WTC11 (cell line): ENCODE results near the gene TCHP. TPM values are rescaled to one million over a fixed set of nuclear protein-coding genes. Genes with fewer than 3 reads are reported as not detected.
A peak's percentile ranks its signal among the peaks of the same experiment; 100 is the strongest.

Source experiments
- ATAC-seq: fragments of 200-7000 bp; cut with Tn5 transposase; 2 replicates; pipeline ENCODE4 v1.10.0; 2021; ENCODE audit warnings: mild to moderate bottlenecking, moderate library complexity
- CTCF ChIA-PET: fragments of 300-600 bp; sonication (Branson Sonifier 250); formaldehyde crosslinking; loops from one replicate; lab custom pipeline; 2021; ENCODE audit warnings: antibody characterized with exemption; lab: Charles Lee
- POLR2A ChIA-PET: fragments of 350-600 bp; sonication (Branson Sonifier 250); formaldehyde crosslinking; loops from one replicate; lab custom pipeline; 2021; ENCODE audit warnings: antibody characterized with exemption; lab: Charles Lee
- DNase-seq: peaks from one replicate; pipeline ENCODE4 v3.0.0; 2021; ENCODE audit warnings: low spot score
- H3K27ac Mint-ChIP-seq: 2 replicates; pipeline ENCODE4 v1.8.0; 2021; ENCODE audit warnings: mixed read lengths
- H3K27me3 Mint-ChIP-seq: 2 replicates; pipeline ENCODE4 v1.8.0; 2021; ENCODE audit warnings: low read depth, mild to moderate bottlenecking, moderate library complexity, mixed read lengths
- H3K36me3 Mint-ChIP-seq: 2 replicates; pipeline ENCODE4 v1.8.0; 2021; ENCODE audit warnings: mixed read lengths
- H3K4me1 Mint-ChIP-seq: 2 replicates; pipeline ENCODE4 v1.8.0; 2022; ENCODE audit warnings: mixed read lengths
- H3K4me3 Mint-ChIP-seq: 2 replicates; pipeline ENCODE4 v1.8.0; 2021; ENCODE audit warnings: mild to moderate bottlenecking, moderate library complexity, mixed read lengths
- H3K9me3 Mint-ChIP-seq: 2 replicates; pipeline ENCODE4 v1.8.0; 2021; ENCODE audit warnings: mixed read lengths
- ATF1 ChIP-seq: sonication (generic); formaldehyde crosslinking; IDR thresholded peaks from 2 replicates; pipeline ENCODE4 v1.8.1; 2023; ENCODE audit warnings: mild to moderate bottlenecking, moderate library complexity, missing genetic modification reagents
- FOXK1 ChIP-seq: sonication (generic); formaldehyde crosslinking; IDR thresholded peaks from 2 replicates; pipeline ENCODE4 v1.8.0; 2022; ENCODE audit warnings: mild to moderate bottlenecking, moderate library complexity, missing genetic modification reagents
- GABPB1 ChIP-seq: sonication (generic); formaldehyde crosslinking; IDR thresholded peaks from 2 replicates; pipeline ENCODE4 v1.8.1; 2023; ENCODE audit warnings: mild to moderate bottlenecking, missing genetic modification reagents
- GRHL2 ChIP-seq: fragments of 250-450 bp; sonication (Bioruptor Pico); IDR thresholded peaks from 2 replicates; pipeline ENCODE4 v1.8.0; 2022; ENCODE audit warnings: mild to moderate bottlenecking, moderate library complexity; ENCODE audit not compliant: insufficient replicate concordance, severe bottlenecking
- JUN ChIP-seq: sonication (generic); formaldehyde crosslinking; IDR thresholded peaks from 2 replicates; pipeline ENCODE4 v1.8.0; 2023; ENCODE audit warnings: mild to moderate bottlenecking, missing genetic modification reagents
- NR2C2 ChIP-seq: sonication (generic); formaldehyde crosslinking; IDR thresholded peaks from 2 replicates; pipeline ENCODE4 v1.8.0; 2022; ENCODE audit warnings: mild to moderate bottlenecking, missing genetic modification reagents
- NR3C1 ChIP-seq: sonication (generic); formaldehyde crosslinking; conservative IDR thresholded peaks from 2 replicates; pipeline ENCODE4 v1.8.1; 2023; ENCODE audit warnings: low read depth, mild to moderate bottlenecking, missing genetic modification reagents
- OVOL2 ChIP-seq: fragments of 250-450 bp; sonication (Bioruptor Pico); IDR thresholded peaks from 2 replicates; pipeline ENCODE4 v1.9.0; 2021; ENCODE audit warnings: mild to moderate bottlenecking, borderline replicate concordance
- PRRX2 ChIP-seq: fragments of 250-450 bp; sonication (Bioruptor Pico); IDR thresholded peaks from 2 replicates; pipeline ENCODE4 v1.8.0; 2021; ENCODE audit warnings: mild to moderate bottlenecking
- SMAD3 ChIP-seq: sonication (generic); formaldehyde crosslinking; IDR thresholded peaks from 2 replicates; pipeline ENCODE4 v1.8.0; 2022; ENCODE audit warnings: missing genetic modification reagents, mild to moderate bottlenecking, borderline replicate concordance
- SOX15 ChIP-seq: fragments of 250-450 bp; sonication (Bioruptor Pico); IDR thresholded peaks from 2 replicates; pipeline ENCODE4 v1.9.0; 2021; ENCODE audit warnings: mild to moderate bottlenecking
- ZBTB21 ChIP-seq: sonication (generic); formaldehyde crosslinking; IDR thresholded peaks from 2 replicates; pipeline ENCODE4 v1.8.1; 2023; ENCODE audit warnings: mild to moderate bottlenecking, missing genetic modification reagents, borderline replicate concordance
- ZNF138 ChIP-seq: sonication (generic); formaldehyde crosslinking; conservative IDR thresholded peaks from 2 replicates; pipeline ENCODE4 v1.8.1; 2022; ENCODE audit warnings: mild to moderate bottlenecking, moderate library complexity, missing genetic modification reagents
- ZNF219 ChIP-seq: sonication (generic); formaldehyde crosslinking; IDR thresholded peaks from 2 replicates; pipeline ENCODE4 v1.8.0; 2023; ENCODE audit warnings: missing genetic modification reagents, mild to moderate bottlenecking, borderline replicate concordance
- total RNA-seq: library from RNA; stranded (reverse); gene quantifications from 3 replicates; pipeline ENCODE4 v1.2.3, GENCODE V29; 2021
- TF ChIP-seq, protein P1 (sequence below): fragments of 250-450 bp; sonication (Bioruptor Pico); conservative IDR thresholded peaks from 2 replicates; pipeline ENCODE4 v1.9.0; 2021; ENCODE audit warnings: mild to moderate bottlenecking
- TF ChIP-seq, protein P2 (sequence below): sonication (generic); formaldehyde crosslinking; IDR thresholded peaks from 2 replicates; pipeline ENCODE4 v1.8.0; 2023; ENCODE audit warnings: mild to moderate bottlenecking, missing genetic modification reagents
- TF ChIP-seq, protein P3 (sequence below): fragments of 250-450 bp; sonication (Bioruptor Pico); IDR thresholded peaks from 2 replicates; pipeline ENCODE4 v2.1.2; 2022; ENCODE audit warnings: mild to moderate bottlenecking, moderate library complexity
- TF ChIP-seq, protein P4 (sequence below): sonication (generic); formaldehyde crosslinking; IDR thresholded peaks from 2 replicates; pipeline ENCODE4 v1.8.0; 2022; ENCODE audit warnings: mild to moderate bottlenecking, missing genetic modification reagents
- TF ChIP-seq, protein P5 (sequence below): sonication (generic); formaldehyde crosslinking; IDR thresholded peaks from 2 replicates; pipeline ENCODE4 v1.8.0; 2023; ENCODE audit warnings: missing genetic modification reagents
- TF ChIP-seq, protein P6 (sequence below): sonication (generic); formaldehyde crosslinking; IDR thresholded peaks from 2 replicates; pipeline ENCODE4 v1.8.1; 2023; ENCODE audit warnings: mild to moderate bottlenecking, moderate library complexity, missing genetic modification reagents

The TCHP gene
- total RNA-seq, 1 experiment from 2014 or later, result 7.9 TPM

DNA sequence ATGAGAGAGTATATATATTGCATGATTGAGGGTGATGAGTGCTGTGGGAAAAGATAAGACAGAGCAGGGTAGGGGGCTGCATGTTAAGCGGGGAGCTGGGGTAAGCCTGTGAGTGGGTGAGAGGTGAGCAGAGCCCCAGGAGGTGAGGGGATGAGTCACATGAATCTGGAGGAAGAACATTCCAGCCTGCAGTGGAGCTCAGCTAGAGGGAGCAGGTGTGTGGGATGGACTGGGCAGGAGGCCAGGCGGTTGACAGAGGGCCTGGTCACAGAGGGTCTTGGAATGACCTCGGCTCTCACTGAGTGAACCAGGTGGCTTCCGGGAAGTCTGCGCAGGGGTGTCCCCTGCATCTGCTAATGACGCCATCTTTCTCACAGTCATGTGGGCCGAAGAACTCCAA is 51.7 kb downstream of the TCHP start:
- ChIA-PET POLR2A (no interaction called here), CTCF (no interaction called here)
- H3K9me3 Mint-ChIP-seq, result no peaks in the 10 kb centered on the region
- DNase-seq (no peak), ATAC-seq (peak; percentile 48)
- H3K36me3 Mint-ChIP-seq, result peaks cover 36% of the 10 kb centered on the region
- TF ChIP-seq FOXK1 (CRISPR knock-in tag) (no peak), ZNF138 (CRISPR knock-in tag) (no peak)
- TF ChIP-seq, protein P1, sequence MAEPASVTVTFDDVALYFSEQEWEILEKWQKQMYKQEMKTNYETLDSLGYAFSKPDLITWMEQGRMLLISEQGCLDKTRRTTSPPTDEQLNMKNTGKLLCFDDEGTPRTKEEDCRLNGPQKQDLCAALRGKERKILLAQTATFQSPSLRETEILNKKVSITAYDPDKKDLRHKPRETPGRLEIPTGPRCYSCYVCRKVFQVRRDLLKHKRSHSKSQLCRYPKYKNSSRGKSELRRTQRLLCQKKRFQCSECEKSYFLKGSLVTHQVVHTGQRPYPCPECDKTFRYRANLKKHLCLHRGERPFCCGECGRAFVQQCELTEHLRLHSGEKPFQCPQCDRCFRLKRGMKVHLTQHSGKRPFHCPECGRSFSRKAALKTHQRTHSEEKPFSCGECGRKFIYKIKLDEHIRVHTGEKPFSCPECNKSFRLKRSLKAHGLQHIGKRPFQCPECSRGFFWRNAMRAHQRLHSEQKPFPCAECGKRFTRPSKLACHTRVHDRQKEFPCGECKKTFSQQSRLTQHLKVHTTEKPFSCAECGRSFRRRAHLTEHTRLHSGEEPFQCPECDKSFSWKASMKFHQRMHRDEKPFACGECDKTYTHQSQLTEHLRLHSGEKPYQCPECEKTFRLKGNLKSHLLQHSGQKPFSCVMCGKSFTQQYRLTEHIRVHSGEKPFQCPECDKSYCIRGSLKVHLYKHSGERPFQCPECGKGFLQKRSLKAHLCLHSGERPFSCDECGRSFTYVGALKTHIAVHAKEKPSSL (CRISPR knock-in tag), result no peak
- TF ChIP-seq, protein P2, sequence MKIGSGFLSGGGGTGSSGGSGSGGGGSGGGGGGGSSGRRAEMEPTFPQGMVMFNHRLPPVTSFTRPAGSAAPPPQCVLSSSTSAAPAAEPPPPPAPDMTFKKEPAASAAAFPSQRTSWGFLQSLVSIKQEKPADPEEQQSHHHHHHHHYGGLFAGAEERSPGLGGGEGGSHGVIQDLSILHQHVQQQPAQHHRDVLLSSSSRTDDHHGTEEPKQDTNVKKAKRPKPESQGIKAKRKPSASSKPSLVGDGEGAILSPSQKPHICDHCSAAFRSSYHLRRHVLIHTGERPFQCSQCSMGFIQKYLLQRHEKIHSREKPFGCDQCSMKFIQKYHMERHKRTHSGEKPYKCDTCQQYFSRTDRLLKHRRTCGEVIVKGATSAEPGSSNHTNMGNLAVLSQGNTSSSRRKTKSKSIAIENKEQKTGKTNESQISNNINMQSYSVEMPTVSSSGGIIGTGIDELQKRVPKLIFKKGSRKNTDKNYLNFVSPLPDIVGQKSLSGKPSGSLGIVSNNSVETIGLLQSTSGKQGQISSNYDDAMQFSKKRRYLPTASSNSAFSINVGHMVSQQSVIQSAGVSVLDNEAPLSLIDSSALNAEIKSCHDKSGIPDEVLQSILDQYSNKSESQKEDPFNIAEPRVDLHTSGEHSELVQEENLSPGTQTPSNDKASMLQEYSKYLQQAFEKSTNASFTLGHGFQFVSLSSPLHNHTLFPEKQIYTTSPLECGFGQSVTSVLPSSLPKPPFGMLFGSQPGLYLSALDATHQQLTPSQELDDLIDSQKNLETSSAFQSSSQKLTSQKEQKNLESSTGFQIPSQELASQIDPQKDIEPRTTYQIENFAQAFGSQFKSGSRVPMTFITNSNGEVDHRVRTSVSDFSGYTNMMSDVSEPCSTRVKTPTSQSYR (CRISPR knock-in tag), result no peak
- no peak overlapping the region for H3K4me3 Mint-ChIP-seq
- H3K27ac Mint-ChIP-seq, result peak overlapping the region; percentile 57; the same call in 1 of the 2 replicates
- H3K4me1 Mint-ChIP-seq, result peaks cover 6% of the 10 kb centered on the region
- H3K27me3 Mint-ChIP-seq, result no peaks in the 10 kb centered on the region

DNA sequence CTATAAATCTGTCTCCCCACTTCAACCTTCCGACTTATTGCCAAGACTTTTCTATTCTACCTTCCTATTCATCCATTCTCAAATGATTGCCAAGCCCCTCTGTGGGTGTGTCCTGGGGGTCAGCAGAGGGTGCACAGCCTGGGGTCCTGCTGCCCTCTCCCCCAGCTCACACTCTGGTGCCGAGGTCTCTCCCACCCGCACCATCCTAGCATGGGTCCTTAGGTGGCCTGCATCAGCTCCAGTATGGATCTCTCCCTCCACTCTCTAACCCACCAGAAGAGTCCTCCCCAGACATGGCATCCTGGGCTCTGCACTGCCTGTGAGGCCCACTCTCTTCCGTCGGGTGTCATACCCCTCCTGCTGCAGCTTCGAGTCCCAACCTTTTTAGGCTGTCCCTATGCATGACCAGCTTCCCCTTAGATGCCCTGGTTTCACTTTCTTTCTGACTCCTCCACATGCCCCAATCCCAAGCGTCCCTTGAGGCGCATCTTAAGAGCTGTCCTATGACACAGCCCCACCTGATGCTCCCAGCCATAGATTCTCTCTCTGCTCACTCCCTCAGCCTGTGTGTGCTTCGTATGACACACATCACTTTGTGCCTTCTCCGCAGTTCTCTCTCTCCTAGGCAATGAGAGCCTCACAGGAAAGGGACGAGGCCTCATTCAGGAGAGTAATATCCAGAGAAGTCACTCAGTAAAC is 52.2 kb downstream of the TCHP start:
- no peaks in the 10 kb centered on the region for H3K27me3 Mint-ChIP-seq
- H3K36me3 Mint-ChIP-seq, result peaks cover 38% of the 10 kb centered on the region
- H3K9me3 Mint-ChIP-seq, result no peaks in the 10 kb centered on the region
- H3K4me3 Mint-ChIP-seq, result no peak overlapping the region
- no peak for ATAC-seq
- no peak for DNase-seq
- H3K4me1 Mint-ChIP-seq, result peaks cover under 1% of the 10 kb centered on the region
- H3K27ac Mint-ChIP-seq, result no peak overlapping the region
- POLR2A ChIA-PET, result no interaction called here
- no peak for TF ChIP-seq SMAD3 (CRISPR knock-in tag)
- TF ChIP-seq, protein P3, sequence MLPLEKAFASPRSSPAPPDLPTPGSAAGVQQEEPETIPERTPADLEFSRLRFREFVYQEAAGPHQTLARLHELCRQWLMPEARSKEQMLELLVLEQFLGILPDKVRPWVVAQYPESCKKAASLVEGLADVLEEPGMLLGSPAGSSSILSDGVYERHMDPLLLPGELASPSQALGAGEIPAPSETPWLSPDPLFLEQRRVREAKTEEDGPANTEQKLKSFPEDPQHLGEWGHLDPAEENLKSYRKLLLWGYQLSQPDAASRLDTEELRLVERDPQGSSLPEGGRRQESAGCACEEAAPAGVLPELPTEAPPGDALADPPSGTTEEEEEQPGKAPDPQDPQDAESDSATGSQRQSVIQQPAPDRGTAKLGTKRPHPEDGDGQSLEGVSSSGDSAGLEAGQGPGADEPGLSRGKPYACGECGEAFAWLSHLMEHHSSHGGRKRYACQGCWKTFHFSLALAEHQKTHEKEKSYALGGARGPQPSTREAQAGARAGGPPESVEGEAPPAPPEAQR, result no peak
- no peak for TF ChIP-seq NR3C1 (CRISPR knock-in tag)
- TF ChIP-seq, protein P4, sequence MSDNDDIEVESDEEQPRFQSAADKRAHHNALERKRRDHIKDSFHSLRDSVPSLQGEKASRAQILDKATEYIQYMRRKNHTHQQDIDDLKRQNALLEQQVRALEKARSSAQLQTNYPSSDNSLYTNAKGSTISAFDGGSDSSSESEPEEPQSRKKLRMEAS, result no peak
- TF ChIP-seq PRRX2 (CRISPR knock-in tag), result no peak
- TF ChIP-seq SOX15, result no peak
- no peak for TF ChIP-seq ZNF219 (CRISPR knock-in tag)
- TF ChIP-seq GRHL2 (CRISPR knock-in tag), result no peak
- no peak for TF ChIP-seq ATF1
- TF ChIP-seq, protein P5, sequence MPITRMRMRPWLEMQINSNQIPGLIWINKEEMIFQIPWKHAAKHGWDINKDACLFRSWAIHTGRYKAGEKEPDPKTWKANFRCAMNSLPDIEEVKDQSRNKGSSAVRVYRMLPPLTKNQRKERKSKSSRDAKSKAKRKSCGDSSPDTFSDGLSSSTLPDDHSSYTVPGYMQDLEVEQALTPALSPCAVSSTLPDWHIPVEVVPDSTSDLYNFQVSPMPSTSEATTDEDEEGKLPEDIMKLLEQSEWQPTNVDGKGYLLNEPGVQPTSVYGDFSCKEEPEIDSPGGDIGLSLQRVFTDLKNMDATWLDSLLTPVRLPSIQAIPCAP (CRISPR knock-in tag), result no peak
- TF ChIP-seq JUN (CRISPR knock-in tag), result no peak
- TF ChIP-seq, protein P6, sequence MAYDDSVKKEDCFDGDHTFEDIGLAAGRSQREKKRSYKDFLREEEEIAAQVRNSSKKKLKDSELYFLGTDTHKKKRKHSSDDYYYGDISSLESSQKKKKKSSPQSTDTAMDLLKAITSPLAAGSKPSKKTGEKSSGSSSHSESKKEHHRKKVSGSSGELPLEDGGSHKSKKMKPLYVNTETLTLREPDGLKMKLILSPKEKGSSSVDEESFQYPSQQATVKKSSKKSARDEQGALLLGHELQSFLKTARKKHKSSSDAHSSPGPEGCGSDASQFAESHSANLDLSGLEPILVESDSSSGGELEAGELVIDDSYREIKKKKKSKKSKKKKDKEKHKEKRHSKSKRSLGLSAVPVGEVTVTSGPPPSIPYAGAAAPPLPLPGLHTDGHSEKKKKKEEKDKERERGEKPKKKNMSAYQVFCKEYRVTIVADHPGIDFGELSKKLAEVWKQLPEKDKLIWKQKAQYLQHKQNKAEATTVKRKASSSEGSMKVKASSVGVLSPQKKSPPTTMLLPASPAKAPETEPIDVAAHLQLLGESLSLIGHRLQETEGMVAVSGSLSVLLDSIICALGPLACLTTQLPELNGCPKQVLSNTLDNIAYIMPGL, result no peak
- no peak for TF ChIP-seq NR2C2 (CRISPR knock-in tag)
- no peak for TF ChIP-seq ZBTB21 (CRISPR knock-in tag)
- no peak for TF ChIP-seq OVOL2
- TF ChIP-seq GABPB1 (CRISPR knock-in tag), result no peak
- CTCF ChIA-PET, result no interaction called here
